SHP77 treated with DMSO at 0.1 percent for 48 hours (cell line): Measurements from ENCODE around the gene FBN3.
"Not testable (repeated sequence)": the region's sequence is repeated elsewhere in the genome, so short reads cannot be mapped to it uniquely, and the experiment has no call there.

Experiments
- DNase-seq: peaks from one replicate; lab custom pipeline; 2025; lab: John Stamatoyannopoulos, UW

FBN3 gene

DNA sequence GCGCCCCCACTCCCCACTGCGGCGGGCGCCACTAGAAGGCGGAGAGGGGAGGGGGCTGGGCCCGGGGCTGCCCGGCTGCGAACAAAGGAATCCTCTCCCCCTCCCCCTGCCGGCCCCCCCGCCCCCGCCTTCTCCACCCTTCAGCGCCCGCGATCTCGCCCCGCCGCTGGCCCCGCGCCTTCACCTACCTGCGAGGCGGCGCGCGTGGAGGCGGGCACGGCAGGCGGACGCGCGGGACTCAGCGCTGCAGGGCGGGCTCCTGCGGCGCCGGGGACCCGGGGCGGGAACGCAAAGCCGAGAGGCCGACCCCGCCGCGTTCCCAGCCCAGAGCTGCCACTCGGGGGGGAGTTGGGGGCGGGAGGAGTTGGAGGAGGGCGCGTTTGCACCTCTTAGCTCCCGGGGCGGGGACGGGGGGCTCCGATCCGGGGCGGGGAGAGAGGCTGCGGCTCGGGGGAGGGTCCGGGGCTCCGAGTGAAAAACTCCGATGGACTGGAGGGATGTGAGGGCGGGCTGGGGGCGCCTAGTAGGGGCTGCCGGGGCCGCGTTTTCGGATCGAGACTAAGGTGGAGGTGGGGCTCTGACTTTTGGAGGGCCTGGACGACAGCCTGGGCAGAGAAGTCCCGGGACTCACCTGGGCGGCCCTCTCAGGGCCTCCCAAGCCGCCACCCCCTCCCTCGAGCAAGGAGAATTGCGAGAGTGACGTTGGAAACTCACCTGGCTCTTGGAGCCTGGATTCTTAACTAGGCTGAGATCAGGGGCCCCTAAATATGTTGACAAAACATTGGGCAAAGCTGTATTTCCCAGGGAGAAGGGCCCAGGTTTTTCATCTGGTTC lies at the start of gene FBN3:
FBN3 (minus strand) TSS at position 332 of the 834 bp plus-strand sequence. CDS start 2,112 bp downstream, outside the sequence.
- DNase-seq: no peak

DNA sequence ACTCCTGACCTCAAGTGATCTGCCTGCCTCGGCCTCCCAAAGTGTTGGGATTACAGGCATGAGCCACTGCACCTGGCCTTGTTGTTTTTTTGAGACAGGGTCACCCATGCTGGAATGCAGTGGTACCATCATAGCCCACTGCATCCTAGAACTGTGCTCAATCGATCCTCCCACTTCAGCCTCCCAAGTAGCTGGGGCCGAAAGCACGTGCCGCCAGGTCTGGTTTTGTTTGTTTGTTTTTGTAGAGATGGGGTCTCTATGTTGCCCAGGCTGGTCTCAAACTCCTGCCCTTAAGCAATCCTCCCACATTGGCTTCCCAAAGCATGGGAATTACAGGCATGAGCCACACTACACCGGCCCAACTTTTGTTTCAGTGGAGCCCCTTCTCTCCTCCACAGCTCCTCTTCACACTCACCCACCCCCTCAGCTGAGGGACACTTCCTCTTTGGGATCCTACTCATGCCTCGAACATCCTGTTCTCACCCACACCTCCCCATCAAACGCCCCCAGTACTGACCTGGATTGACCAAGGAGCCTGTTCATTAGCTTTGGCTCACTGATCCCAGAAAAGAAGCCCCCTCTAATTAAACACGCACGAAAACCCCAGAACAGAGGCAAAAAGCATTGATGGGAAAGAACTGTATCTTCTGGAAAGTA lies 47.0 kb upstream of the FBN3 start:
- DNase-seq: no peak

DNA sequence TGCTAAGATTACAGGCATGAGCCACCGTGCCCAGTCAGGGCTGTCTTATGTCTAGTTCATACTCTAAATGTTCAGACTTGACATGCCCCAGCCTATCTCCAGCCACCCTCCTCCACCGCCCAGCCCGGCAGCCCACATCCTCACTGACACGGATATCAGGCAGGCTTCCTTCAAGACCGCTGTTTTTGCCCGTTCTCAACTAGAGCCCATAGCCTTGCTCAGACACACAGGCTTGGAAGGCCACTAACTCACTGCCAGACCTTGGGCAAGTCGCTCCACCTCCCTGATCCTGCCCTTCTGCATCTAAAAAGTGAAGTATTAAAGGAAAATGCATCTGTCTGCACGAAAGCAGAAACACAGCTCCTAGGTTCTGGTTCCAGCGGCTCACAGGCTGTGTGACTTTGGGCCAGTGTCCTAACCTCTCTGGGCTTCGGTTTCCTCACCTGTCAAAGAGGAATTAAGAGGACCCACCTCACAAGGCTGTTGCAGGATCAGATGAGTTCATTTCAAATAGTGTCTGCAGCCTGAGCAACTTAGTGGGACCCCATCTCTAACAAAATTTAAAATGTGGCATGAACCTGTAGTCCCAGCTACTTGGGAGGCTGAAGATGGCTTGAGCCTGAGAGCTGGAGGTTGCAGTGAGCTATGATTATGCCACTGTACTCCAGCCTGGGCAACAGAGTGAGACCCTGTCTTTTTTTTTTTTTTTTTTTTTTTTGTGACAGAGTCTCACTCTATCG lies 45.3 kb upstream of the FBN3 start:
- no peak for DNase-seq

DNA sequence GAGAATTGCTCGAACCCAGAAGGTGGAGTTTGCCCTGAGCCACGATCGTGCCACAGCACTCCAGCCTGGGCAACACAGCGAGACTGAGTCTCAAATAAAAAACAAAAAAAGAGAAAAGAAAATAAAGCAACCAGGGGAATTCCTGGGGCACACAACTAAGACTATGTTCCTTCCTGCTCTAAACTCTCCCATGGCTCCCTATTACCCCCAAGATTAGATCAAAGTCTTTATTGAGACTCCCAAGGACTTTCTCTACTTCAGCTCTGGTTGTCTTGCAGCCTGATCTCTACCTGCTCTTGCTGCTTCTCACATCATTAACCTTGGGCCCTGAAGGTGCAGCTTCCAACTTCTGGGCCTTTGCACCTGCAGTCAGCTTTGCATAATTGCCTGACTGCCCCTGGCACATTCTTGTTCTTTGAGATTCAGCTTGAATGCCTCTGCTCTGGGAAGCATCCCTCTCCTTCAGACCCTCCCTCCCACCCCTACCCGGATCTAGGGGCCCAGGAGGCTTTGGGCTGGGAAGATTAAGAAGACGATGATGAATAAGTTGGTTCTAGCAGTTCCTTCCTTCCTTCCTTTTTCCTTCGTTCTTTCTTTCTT lies 42.9 kb upstream of the FBN3 start:
- DNase-seq: no peak

DNA sequence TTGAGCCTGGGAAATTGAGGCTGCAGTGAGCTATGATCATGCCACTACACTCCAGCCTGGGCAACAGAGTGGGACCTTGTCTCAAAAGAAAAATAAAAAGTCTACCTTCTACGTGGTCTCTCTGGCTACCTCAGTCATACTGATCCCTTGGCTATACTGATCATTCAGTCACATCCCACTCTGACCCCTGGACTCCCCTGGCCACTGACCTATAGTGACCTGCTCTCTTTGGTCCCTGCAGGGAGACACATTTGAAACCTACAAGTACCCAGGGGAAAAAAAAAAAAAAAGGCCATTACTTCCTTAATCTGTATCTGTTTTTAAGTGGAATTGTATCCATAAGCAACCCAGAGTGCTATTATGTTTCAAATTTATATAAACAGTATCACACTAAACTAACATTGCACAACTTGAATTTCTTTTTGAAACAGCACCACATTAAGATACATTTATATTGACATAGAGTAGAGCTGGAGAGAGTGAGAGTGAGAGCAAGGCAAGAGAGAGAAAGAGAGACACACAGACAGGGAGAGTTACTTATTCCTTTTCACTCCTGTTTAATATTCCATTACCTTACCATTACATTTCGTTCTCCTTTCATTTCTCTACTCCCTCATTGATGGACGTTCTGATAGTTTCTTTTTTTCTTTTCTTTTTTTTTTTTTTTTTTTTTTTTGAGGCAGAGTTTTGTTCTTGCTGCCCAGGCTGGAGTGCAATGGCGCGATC lies 36.1 kb upstream of the FBN3 start:
- DNase-seq: no peak

DNA sequence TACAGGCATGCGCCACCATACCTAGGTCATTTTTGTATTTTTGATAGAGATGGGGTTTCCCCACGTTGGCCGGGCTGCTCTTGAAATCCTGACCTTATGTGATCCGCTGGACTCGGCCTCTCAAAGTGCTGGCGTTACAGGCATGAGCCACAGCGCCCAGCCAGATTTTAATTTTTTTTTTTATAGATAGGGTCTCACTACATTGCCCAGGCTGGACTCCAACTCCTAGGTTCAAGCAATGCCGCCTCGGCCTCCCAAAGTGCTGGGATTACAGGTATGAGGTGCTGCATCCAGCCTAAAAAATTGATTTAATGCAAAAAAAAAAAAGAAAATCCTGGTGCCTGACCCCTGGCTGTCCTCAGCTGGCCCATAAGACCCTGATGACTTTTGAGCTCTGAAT lies 34.9 kb upstream of the FBN3 start:
- no peak for DNase-seq

DNA sequence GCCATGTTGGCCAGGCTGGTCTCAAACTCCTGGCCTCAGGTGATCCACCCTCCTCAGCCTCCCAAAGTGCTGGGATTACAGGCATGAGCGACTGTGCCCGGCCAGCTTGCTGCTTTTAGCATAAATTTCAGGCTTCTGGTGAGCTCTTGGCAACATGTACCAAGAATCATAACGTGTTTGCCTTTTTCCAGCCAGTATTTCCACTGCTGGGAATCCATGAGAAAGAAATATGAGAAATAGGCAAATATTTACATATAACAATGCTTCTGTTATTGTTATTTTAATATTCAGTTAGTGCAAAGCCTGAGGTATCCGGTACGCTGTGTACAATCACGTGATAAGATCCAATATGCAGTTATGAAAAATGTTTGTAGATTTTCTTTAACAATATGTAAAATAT lies 30.6 kb upstream of the FBN3 start:
- peak; percentile 35 for DNase-seq

DNA sequence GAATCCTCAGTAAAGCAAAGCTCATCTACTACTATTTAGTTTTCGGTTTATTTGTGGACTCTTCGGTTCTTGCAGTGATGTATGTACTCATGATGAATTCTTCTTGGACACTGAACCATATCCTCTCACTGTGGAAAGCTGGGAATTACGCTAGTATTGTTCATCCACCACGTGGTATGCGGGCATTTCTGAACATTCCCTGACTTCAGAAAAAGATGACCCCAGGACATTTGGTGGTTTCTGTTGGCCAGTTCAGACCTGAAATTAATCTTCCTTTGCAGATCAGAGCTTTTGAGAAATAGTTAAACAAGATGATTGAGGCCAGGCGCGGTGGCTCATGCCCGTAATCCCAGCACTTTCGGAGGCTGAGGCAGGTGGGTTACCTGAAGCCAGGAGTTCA lies 25.3 kb upstream of the FBN3 start:
- no peak for DNase-seq

DNA sequence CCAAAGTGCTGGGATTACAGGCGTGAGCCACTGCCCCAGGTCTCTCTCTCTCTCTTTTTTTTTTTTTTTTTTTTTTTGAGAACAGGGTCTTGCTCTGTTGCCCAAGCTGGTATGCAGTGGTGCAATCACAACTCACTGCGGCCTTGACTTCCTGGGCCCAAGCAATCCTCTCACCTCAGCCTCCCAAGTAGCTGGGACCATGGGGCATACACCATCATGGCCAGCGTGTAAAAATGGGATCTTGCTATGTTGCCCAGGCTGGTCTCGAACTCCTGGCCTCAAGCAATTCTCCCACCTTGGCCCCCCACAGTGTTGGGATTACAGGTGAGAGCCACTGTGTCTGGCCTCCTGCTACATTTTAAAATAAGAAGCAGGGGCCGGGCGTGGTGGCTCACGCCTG lies 19.1 kb upstream of the FBN3 start:
- no peak for DNase-seq

DNA sequence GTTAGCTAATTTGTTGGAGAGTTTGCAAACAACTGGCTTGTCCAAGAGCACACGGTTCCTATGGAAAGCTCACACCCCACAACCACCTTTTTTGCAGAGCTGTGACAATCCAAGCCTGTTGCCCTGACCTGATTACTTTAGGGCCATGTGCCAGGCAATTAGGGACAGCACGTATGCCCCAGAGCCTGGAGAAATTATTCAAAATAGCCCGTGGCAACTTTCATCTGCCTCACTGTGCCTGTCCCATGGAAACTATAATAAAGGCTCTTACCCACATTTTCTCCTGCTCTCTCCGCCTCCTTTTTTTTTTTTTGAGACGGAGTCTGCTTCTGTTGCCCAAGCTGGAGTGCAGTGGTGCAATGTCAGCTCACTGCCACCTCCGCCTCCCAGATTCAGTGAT lies 18.6 kb upstream of the FBN3 start:
- no peak for DNase-seq

DNA sequence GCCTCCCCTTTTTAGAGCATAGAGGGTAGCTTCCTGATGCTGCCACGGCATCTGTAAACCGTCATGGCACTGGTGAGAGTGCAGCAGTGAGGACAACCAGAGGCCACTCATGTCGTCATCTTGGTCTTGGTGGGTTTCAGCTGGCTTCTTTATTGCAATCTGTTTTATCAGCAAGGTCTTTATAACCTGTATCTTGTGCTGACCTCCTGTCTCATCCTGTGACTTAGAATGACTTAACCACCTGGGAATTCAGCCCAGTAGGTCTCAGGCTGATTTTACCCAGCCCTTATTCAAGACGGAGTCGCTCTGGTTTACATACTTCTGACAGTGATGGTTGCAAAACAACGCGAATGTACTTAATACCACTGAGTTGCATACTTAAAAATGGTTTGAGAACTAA lies 14.4 kb upstream of the FBN3 start:
- DNase-seq: no peak

DNA sequence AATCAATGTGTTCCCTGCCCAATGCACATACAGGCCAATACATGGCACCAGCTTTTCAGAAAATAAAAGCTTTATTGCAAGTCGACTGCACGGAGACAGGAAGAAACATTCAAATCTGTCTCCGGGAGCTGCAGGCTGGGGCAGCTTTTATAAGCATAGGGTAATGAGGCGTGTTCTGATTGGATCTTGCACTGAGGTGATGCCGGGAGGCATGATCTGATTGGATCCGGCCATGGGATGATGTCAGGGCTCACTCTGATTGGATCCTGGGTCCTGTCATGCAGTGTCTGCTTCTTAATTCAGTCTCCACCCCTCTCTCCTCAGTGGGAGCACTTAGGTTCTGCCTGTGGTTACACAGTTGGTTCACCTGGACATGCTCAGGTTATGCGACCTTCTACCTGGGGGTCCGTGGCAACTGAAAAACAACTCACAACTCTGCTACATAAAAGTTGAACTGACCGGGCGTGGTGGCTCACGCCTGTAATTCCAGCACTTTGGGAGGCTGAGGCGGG lies 11.8 kb upstream of the FBN3 start:
- DNase-seq: peak; percentile 14

DNA sequence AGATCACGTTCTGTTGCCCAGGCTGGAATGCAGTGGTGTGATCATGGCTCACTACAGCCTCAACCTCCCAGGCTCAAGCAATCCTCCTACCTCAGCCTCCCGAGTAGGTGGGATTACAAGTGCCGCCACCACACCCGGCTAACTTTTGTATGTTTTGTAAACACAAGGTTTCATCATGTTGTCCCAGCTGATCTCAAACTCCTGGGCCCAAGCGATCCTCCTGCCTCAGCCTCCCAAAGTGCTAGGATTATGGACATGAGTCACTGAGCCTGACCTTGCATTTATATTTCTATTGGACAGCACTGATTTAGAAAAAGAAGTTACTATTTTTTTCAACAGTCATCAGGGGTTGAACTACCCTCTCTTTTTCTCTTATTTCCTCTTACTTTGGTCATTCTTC lies 9.9 kb upstream of the FBN3 start:
- not testable (repeated sequence) for DNase-seq

DNA sequence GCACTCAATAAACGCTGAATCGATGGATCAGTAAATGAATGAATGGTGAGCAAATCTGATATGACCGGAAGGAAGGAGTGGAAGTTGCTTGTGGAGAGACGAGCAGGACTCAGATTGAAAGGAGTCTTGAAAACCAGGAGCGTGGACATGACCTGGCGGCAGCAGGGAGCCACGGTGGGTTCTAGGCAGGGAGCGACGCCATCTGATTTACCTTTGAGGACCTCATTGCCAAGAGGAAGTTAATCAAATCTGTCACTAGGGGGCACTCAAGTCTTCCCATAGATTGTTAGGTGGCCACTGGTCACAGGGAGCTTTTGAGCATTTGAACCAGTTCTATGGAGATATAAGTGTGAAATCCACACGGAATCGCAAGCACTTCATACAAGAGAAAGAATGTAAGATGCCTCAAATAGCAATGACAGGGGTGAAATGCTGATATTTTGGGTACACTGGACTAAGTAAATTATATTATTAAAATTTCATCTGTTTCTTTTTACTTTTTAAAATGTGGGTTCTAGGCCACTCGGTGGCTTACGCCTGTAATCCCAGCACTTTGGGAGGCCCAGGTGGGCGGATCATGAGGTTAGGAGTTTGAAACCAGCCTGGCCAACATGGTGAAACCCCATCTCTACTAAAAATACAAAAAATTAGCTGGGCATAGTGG lies 9.2 kb upstream of the FBN3 start:
- DNase-seq: peak; percentile 54

DNA sequence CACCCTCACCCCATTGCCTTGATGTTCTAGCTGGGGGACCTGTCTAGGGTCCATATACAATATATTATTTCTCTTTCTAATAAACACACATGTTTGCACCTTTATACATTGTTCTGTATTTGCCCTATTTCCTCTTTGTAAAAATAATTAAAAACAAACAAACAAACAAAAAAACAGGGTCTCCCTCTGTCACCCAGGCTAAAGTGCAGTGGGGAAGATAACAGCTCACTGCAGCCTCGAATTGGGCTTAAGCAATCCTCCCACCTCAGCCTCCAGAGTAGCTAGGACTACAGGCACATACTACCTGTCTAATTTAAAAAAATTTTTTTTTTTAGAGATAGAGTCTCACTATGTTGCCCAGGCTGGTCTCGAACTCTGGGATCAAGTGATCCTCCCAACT lies 5.9 kb upstream of the FBN3 start:
- DNase-seq: no peak

DNA sequence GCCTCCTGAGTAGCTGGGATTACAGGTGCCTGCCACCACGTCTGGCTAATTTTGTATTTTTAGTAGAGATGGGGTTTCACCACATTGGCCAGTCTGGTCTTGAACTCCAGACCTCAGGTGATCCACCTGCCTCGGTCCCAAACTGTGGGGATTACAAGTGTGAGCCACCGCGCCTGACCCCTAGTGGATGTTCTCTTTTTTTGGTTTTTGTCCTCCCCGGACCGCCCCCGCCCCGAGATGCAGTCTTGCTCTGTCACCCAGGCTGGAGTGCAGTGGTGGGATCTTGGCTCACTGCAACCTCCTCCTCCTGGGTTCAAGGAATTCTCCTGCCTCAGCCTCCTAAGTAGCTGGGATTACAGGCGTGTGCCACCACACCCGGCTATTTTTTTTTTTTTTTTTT lies 4.6 kb upstream of the FBN3 start:
- not testable (repeated sequence) for DNase-seq

DNA sequence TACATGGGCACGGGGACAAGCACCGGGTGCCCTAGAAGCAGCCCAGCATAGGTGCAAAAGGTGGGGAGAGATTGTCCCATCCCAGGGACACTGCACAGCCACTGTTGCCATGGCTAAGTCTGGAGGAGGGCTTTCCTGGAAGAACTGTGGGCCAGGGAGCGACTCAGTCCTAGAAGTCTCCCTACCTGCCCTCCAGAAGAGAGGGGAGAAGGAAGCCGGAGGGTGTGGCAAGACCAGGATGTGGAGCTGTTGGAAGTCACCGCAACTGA lies 2.3 kb upstream of the FBN3 start:
- no peak for DNase-seq

DNA sequence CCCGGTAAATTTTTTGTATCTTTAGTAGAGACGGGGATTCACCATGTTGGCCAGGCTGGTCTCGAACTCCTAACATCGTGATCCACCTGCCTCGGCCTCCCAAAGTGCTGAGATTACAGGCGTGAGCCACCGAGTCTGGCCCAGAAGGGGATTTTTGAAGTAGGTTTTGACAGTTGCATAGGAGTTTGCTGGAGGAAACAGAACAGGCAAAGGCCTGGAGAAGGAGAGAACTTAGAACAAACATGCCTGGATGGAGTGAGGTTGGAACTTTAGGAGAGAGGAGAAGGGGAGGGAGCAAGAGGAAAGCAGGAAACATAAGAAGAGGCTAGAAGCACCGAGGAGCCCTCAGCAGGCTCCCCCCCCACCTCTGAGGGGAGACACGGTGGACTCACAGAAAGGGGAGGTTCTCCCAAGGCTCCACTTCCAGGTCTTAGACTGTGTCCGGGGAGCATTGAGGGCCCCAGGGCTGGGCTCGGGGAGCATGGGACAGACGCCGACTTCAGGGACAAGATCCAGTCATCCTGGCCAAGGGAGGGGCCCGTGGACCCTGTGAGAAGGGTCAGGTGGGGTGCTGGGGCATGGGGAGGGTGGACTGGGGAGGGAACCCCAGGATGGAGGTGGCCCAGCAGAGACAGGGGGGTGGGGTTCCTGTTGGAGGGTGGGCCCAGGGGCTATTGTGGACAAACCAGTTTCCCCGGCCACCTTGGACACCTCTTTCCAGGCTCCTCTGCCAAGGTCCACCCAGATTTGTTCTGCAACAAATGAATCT lies 1.8 kb upstream of the FBN3 start:
- DNase-seq: no peak

DNA sequence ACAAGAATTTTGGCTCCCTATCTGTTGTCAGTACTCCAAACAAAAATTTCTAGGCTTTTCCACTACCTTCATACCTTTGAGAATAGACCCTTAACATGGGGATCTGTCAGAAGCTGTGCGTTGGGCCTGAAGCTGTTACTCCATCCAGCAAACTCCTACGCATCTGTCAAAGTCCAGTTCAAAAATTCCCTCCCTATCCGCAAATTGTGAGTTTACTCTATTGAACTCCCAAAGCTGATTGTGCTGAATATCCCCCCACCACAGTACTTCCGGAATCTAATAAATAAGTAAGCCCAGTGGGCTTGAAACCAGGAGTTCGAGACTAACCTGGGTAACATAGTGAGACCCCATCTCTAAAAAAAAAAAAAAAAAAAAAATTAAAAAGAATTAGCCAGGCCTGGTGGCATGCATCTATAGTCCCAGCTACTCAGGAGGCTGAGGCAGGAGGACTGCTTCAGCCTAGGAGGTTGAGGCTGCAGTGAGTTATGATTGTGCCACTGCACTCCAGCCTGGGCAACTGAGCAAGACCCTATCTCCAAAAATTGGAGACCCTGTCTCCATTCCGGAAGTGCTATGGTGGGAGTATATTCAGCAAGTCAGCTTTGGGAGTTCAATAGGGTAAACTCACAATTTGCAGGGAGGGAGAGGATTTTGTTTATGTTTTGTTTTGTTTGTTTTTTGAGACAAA lies 930 bp upstream of the FBN3 start:
- DNase-seq: no peak
